HG03108 (cell line): Measurements from ENCODE around the gene CDIPT.
"Not testable (repeated sequence)": the region's sequence is repeated elsewhere in the genome, so short reads cannot be mapped to it uniquely, and the experiment has no call there.

Source experiments
- ATAC-seq: cut with Tn5 transposase; IDR thresholded peaks from one replicate; pipeline ENCODE4 v1.9.1; 2021; ENCODE audit warnings: moderate library complexity; ENCODE audit not compliant: unreplicated experiment

Gene CDIPT

DNA sequence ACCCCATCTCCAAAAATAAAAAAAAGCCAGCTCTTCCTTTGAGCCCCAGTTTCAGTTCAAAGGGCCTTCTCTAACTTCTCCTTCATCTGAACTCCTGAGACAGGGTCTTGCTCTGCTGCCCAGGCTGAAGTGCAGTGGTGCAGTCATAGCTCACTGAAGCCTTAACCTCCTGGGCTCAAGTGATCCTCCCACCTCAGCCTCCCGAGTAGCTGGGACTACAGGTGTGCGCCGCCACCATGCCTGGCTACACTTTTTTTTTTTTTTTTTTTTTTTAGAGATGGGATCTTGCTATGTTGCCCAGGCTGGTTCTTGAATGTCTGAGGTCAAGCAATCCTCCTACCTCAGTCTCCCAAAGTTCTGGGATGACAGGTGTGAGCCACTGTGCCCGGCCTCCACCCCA, 29.8 kb downstream of the CDIPT start:
- ATAC-seq = not testable (repeated sequence)

DNA sequence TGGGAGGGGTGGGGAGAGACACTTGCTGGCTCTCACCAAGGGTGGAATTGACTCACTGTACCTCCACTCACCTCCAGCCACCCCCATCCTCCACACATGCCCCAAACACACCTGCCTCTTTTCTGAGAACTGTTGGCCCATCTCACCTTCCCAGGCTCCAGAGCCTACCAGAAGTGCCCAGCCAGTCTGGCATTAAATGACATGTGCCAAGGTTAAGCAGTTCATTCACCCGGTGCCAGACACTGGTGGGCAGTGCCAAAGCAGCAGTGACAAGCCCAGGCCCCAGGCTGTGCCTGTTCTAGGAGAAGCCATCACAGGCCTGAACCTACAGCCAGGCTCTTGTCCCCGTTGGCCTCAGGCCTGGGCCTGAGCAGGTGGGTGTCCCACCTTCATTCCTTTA, 31.5 kb downstream of the CDIPT start:
- no peak for ATAC-seq

DNA sequence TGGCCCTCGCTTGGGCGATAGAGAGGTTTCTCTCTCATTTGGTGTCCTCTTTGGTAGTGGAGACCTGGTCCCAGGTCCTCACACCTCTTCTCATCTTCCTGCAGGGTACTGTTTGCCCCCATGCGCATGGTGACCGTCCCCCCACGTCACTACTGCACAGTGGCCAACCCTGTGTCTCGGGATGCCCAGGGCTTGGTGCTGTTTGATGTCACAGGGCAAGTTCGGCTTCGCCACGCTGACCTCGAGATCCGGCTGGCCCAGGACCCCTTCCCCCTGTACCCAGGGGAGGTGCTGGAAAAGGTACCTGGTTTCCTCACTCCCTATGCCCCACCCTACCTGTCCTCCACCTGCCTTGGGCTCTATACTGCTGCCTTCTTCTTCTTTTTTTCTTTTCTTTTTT, 32.3 kb downstream of the CDIPT start:
- no peak for ATAC-seq

DNA sequence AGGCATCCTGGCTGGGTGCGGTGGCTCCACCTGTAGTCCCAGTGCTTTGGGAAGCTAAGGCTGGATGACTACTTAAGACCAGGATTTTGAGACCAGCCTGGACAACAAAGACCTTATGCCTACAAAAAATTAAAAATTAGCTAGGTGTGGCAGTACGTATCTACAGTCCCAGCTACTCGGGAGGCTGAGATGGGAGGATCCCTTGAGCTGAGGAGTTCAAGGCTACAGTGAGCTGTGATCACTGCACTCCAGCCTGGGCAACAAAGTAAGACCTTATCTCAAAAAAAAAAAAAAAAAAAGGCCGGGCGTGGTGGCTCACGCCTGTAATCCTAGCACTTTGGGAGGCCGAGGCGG, 36.7 kb downstream of the CDIPT start:
- ATAC-seq = no peak

DNA sequence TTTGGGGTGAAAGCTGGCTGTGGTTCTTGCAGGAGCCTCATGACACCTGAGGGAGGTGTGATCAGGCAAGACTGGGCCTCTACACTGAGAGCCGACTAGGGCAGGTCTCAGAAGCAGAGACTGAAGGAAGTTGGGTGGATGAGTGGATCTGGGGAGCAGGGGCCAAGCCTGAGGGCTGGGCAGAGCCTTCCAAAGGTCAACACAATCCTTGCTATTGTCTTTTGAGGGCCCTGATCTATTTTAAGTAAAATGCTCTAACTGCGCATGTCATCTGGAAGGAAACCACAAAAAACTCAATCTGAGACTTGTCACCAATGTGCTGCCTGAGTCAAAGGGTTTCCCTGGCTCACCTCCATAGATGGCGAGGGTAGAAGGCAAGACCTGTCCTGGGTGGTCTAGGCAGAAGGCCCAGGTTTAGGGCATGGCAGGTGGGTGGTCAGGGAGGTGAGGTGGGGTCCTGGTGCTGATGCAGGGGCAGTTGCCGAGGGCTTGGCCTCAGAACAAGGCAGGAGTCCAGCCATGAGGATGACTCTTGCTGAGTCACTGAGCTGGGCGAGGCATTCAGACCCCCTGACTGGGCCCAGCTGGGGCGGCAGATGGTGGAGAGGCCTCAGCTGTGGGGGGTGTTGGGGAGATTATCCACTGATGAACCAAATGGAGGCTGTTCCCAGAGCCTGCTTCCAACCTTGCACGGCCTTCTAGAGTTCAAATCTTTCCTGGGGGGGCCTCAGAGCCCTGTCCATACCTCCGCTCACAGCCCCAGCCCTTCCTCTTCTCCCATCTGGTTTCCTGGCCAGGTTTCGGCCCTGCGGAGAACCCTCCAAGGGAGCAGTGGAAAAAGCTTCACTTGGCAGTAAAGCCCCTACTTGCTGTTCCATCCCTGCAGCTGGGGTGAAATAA, 37.6 kb downstream of the CDIPT start:
- ATAC-seq = no peak

DNA sequence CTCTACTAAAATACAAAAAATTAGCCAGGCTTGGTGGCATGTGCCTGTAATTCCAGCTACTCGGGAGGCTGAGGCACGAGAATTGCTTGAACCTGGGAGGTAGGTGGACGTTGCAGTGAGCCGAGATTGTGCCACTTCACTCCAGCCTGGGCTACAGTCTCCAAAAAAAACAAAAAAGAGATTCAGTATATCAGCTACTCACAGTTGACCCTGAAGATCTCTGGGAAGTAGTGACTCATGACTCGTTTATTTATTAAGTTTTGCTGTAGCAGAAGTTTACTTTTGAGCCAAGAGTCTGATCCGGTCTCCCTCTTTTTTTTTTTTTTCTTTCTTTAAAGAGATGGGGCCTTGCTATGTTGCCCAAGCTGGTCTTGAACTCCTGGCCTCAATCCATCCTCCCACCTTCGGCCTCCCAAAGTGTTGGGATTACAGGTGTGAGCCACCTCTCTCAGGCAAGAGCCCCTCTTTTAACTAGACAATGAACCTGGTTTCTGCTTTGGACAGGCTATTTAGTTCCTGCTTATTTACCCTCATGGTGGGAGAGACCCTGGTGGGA, 38.4 kb downstream of the CDIPT start:
- no peak for ATAC-seq

DNA sequence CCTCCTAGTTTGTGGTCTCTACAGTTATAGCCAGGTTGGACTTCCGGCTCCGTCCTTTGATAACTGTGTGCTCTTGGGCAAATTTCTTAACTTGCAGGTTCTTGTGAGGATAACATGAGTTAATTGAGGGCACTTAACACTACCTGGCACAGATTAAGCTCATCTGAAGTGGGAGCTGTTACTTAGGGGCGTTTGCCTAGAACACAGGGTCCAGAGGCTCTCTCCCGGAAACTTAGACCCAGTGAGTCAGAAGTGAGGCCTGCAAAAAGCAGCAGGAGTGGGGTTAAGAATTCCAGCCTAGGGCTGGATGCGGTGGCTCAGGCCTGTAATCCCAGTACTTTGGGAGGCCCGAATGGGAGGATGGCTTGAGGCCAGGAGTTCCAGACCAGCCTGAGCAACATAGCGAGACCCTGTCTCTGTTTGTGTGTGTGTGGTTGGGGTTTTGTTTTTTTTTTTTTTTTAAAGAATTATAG, 41.3 kb downstream of the CDIPT start:
- no peak for ATAC-seq

DNA sequence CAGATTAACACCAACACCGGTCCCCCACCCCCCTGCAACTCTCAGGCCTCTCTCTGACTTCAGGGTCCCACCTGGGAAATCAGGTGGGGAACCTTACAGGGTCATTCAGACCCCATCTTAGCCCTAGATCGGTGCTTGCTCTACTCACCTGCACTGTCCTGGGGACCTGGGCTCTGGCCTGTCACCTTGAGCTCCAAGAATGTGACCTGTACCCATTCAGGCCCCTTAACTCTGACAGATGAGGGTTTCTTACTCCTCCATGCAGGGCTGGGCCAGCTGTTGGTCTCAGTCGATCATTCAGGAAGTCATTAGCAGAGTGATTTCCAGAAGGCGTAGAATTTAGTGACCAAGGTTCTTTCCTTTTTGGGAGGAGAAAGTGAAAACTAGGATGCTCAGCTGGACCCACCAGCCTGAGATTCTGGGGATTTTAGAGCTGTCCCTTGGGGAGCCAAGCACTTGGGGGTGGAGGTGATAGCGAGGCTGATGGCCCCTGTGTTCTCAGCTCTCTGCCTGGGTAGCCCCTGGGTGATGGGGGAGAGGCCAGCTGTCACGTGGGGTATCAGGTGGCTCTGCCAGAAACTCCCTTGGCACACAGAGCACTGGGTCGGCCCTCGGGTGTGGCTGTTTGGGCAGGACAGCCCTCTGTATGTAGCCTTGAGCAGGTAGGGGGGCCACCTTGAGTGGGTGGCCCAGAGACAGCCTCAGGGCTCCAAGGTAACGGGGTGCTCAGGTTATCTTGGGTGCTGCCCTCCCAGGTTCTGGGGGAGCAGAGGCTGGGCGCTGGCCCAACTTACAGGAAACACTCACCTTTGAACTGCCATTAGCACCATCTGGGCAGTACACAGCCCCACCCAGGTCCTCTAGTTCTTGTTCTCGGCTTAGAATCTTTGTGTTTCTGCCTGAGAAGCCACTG, 42.0 kb downstream of the CDIPT start:
- peak; percentile 39 for ATAC-seq

DNA sequence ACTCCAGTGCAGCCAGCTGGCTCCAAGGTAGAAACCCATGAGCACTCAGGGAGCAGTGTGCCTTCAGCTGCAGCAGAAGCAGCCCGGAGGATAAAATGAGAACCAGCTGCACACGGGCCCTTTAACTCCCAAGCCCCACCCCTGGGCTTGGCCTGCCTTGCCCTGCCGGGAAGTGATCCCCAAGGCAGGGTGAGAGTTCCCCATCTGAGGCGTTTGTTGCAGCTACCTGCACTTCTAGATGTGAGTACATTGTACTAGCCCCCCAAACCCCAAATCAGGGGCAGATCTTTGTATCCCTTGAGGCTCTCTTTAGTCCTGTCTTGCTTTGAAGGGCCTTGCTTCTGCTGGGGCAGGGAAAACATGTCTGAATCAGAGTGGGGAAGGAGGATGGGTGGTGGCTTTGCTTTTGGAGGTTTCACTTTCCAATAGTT, 42.7 kb downstream of the CDIPT start, which contains the start of gene MVP:
TSS of gene MVP (plus strand) at position 192 of the 431 bp plus-strand sequence. CDS start 10,088 bp downstream, outside the sequence.
- ATAC-seq = peak; percentile 25

DNA sequence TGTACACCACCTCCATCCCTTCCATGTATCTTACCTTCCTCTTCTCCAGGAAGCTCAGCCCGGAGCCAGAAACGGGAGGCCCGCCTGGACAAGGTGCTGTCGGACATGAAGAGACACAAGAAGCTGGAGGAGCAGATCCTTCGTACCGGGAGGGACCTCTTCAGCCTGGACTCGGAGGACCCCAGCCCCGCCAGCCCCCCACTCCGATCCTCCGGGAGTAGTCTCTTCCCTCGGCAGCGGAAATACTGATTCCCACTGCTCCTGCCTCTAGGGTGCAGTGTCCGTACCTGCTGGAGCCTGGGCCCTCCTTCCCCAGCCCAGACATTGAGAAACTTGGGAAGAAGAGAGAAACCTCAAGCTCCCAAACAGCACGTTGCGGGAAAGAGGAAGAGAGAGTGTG, 43.5 kb downstream of the CDIPT start:
- no peak for ATAC-seq

DNA sequence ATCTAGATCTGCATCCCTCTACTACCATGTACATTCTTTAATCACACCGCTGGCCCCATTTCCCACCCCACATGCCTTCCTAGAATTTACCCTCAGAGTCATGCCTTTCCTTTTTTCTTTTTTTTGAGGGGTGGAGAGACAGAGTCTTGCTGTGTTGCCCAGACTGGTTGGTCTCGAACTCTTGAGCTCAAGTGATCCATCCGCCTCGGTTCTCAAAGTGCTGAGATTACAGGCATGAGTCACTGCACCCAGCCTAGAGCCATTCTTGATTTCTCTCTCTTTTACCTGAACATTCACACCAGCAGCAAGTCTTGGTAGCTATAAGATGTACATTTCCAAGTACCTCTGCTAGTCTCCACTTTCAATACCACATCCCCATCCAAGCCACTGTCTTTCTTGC, 44.9 kb downstream of the CDIPT start:
- ATAC-seq = no peak

DNA sequence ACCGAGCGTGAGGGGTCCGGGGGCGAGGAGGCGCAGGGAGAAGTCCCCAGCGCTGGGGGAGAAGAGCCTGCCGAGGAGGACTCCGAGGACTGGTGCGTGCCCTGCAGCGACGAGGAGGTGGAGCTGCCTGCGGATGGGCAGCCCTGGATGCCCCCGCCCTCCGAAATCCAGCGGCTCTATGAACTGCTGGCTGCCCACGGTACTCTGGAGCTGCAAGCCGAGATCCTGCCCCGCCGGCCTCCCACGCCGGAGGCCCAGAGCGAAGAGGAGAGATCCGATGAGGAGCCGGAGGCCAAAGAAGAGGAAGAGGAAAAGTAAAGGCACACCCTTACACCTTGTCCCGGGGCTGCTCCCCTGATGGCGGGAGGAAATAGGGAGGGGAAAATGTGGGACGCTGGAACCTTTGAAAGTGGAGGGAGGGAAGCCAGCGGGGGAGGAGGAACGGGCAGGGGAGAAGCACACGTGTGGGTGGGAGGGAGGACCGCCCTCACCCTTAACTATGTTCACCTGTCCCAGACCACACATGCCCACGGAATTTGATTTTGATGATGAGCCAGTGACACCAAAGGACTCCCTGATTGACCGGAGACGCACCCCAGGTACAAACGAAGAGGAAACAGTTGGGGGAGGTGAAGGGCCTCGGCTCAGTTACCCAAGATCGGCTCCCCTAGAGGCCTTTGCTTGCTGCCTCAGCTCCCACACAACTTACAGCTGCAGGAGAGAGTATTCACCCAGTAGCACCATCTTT, 46.2 kb downstream of the CDIPT start:
- peak; percentile 5 for ATAC-seq

DNA sequence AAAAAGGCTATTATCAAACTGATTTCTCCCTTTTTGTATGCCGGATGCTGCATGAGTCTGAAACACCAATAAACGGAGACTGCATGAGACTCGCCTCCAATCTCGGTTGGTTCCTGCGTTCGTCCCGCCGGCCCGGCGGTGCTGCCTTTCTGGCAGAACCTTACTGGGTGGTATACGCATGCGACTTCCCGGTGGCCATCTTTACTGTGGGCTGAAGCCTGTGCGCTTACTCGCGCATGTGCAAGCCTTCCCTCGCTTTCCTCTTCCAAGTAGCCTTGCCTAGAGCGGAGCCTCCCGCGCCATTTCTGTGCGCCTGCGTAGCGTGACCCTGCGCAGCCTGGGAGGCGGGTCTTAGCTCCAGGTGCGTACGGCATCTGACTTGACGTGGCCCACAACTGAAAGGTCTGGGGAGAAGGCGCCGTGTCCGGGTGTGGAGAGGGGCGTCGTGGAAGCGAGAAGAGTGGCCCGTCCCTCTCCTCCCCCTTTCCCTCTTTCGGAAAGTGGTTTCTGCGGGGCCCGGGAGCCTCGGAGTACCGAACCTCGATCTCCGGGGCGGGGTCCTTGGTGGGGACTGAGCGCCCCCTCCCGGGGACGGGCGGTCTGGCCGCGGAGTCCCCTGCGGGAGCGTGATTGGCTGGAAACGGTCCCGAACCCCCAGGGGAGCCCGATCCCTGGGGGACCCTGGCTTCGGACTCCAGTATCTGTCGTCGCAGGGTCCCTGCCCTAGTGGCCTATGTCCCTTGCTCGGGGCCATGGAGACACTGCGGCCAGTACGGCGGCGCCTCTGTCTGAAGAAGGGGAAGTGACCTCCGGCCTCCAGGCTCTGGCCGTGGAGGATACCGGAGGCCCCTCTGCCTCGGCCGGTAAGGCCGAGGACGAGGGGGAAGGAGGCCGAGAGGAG, 47.0 kb downstream of the CDIPT start, which contains the start of gene PAGR1:
TSS of gene PAGR1 (plus strand) at position 360 of the 901 bp plus-strand sequence. CDS start at position 734, 374 bp downstream.
- ATAC-seq = peak; percentile 38

DNA sequence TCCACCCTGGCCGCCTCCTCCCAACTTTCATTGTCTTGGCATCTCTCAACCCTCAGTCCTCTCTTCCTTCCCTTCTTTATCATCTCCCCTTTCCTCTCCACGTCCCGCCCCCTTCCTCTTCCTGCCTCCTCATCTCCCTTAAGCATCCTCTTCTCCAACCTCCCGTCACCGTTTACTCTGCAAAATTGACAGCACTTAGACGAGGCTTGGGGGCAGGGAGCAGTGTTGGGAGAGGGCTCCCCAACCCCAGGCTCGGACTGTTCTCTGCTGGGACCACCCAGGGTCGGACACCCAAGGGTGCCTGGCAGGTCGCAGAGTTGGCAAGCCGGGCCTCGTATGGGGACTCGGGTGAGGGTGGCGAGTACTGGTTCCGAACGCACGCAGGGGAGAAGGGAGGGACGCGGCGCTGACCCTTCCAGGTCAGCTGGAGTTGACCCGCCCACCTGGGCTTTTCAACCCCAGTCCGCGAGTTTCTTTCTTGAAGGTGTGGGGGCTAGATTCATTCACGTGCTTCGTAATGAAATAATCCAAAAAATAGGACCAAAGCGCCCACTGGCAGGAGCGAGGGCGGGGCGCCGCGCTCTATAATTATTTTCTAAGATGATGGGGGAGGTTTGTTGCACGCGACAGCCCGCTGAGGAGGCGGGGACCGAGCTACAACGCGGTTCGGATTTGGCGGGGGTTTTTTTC, 47.8 kb downstream of the CDIPT start:
- no peak for ATAC-seq

DNA sequence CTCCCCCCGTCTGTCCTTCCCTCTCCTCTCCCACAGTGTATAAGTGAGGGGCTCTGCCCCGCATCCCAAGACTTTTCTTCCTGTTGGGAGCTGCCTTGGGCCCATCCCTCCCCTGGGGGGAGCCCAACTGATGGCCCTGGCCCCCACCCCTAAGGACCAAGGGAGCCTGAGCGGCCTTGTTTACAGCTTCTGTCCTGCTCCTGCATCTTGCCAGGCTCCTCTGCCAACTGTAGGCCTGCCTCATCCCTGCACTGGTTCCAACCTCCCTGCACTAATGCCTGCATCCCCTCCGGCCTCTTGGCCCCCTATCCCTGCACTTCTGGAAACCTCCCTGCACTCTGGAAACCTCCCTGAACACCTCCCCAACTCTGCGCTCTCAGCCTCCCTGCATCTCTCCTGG, 48.4 kb downstream of the CDIPT start:
- ATAC-seq = no peak

DNA sequence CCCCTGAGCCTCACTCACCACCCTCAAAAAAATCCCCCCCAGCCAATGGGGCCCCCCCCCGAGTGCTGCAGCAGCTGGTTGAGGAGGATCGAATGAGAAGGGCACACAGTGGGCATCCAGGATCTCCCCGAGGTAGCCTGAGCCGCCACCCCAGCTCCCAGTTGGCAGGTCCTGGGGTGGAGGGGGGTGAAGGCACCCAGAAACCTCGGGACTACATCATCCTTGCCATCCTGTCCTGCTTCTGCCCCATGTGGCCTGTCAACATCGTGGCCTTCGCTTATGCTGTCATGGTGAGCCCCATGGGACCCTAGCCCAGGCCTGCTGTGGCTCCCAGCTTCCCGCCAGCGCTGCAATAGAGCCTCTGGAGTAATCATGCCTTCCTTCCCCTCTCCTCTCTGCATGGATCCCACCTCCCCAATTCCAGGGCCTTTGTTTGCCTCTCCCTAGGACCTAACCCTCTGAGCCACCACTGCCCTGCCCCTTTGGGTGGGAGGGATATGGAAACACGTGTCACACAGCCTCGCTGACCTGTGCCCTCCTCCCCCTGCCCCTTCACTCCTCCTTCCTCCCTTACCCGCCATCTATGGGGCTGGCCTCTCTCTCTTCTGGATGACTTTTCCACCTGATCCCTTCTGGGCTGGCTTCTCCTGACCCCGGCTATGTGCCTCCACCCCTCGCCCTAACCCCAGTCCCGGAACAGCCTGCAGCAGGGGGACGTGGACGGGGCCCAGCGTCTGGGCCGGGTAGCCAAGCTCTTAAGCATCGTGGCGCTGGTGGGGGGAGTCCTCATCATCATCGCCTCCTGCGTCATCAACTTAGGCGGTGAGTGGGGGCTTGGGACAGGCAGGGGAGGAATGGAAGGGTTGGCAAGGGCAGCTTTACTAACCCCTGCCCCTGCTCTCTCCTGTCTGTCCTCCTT, 49.1 kb downstream of the CDIPT start:
- ATAC-seq = no peak

DNA sequence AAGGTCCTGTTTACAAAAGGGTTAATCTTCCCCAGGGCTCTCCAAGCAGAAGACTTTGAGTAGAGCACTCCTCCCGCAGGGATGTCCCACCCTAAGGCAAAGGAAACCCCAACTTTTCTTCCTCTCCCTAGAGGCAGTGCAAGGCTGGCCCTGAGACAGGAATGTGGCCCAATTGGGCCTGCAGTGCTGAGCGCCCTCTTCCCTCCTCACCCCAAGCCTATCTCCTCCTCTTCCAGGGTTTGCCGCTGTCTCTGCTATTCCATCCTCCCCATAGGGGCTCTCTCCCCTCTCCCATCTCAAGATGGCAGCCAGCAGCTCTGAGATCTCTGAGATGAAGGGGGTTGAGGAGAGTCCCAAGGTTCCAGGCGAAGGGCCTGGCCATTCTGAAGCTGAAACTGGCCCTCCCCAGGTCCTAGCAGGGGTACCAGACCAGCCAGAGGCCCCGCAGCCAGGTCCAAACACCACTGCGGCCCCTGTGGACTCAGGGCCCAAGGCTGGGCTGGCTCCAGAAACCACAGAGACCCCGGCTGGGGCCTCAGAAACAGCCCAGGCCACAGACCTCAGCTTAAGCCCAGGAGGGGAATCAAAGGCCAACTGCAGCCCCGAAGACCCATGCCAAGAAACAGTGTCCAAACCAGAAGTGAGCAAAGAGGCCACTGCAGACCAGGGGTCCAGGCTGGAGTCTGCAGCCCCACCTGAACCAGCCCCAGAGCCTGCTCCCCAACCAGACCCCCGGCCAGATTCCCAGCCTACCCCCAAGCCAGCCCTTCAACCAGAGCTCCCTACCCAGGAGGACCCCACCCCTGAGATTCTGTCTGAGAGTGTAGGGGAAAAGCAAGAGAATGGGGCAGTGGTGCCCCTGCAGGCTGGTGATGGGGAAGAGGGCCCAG, 50.0 kb downstream of the CDIPT start:
- ATAC-seq = no peak
